Activated CD8-positive, alpha-beta memory T cell treated with anti-CD3 and anti-CD28 coated beads, Interleukin-2, amount 50 U/mL, for 4 hours (primary cell): ENCODE data around the gene ZKSCAN3.
"Not testable (repeated sequence)": the region's sequence is repeated elsewhere in the genome, so short reads cannot be mapped to it uniquely, and the experiment has no call there.

Source experiments
- DNase-seq: peaks from one replicate; pipeline ENCODE4 v3.0.0-alpha.2; 2020

The ZKSCAN3 gene

GRCh38 chr6:28349892-28350737, at the start of gene ZKSCAN3:
Gene ZKSCAN3, plus strand, starts transcription at chr6:28349947. Its CDS starts 9,640 bp downstream, at chr6:28359587.
- DNase-seq: peak; percentile 80

DNA sequence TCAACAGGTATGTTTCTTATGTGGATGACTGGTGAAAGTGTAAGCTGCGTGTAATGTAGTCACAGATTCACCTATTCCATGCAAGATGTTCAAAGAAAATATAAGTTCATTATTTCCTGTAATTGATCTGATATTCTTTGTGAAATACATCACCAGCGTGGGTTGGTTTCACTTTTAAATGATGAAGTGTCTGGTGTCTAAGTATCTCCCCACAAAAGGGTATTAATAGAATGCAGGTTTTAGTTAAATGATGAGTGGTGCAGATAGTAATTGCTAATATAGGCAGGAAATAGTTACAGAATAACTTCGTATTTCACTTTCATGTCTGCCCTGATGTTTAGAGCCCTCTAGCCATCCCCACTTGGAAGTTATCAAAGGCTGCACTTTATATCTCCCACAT, 46.2 kb upstream of the ZKSCAN3 start:
- DNase-seq: no peak

DNA sequence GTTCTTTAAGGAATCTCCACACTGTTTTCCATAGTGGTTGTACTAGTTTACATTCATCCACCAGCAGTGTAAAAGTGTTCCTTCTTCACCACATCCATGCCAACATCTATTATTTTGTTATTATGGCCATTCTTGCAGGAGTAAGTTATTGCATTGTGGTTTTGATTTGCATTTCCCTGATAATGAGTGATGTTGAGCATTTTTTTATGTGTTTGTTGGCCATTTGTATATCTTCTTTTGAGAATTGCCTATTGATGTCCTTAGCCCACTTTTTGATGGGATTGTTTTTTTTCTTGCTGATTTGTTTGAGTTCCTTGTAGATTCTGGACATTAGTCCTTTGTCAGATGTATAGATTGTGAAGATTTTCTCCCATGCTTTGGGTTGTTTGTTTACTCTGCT, 43.4 kb upstream of the ZKSCAN3 start:
- not testable (repeated sequence) for DNase-seq

DNA sequence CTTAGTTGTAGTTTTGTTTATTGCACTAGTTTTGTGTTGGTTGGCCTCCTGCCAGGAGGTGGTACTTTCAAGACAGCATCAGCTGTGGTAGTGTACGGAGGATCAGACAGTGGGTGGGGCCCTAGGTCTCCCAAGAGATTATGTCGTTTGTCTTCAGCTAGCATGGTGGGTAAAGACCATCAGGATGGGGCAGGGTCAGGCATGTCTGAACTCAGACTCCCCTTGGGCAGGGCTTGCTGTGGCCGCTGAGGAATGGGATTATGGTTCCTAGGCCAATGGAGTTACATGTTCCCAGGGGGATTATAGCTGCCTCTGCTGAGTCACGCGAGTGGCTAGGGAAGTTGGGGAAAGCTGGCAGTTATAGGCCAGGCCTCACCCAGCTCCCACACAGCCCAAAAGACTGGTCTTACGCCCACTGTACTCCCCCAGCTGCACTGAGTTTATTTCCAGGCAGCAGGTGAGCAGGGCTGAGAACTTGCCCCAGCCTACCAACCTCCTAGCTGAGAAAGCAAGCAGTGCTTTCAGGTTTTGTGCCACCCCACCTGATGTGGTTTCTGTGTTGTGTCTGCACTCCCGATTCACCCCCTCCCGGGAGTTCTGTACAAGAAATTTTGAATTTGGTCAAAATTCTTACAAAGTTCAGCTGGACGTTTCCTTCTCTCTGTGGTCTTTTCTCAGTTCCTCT, 38.5 kb upstream of the ZKSCAN3 start:
- DNase-seq: no peak

GRCh38 chr6:28312939-28313338, 36.8 kb upstream of the ZKSCAN3 start:
- DNase-seq: no peak

- no peak for DNase-seq
Measured at GRCh38 chr6:28315628-28316027, 34.1 kb upstream of the ZKSCAN3 start.

GRCh38 chr6:28317866-28318265, 31.9 kb upstream of the ZKSCAN3 start:
- not testable (repeated sequence) for DNase-seq

DNA sequence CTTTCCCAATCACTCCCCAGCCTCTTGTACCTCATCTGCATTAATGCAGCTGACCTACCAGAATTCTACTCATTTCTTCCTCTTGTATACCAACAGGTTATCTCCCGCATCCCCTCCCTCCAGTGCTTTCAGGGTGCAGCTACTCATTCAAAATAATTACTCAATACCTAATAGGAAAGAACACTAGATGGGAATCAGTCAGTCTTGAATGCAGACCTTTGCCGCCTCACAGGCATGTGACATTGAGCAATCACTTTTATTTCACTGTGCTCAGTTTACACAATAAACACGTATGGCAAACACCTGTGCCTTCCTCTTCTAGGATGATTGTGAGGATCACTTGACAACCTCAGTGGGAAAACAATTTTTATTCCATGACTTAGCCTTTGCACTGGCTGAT, 27.1 kb upstream of the ZKSCAN3 start:
- no peak for DNase-seq

GRCh38 chr6:28323813-28324424, 25.8 kb upstream of the ZKSCAN3 start:
- DNase-seq: no peak

GRCh38 chr6:28326371-28326948, 23.3 kb upstream of the ZKSCAN3 start:
- DNase-seq: no peak

DNA sequence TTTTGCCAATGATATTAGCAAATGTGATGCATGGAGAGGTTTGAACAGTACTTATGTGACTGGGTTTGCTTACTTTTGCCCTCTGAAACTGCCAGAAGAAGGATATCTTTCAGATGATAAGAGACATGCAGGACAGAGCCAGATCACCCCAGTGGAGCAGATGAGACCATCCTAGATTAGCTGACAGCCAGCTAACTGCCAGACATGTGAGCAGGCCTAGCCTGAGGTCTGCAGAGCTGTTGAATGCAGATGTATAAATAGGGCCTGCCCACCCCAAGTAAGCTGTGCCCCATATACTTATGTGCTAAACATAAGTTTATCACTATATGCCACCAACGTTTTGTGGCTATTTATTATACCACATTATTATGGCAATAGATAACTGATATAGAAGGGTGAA, 19.7 kb upstream of the ZKSCAN3 start:
- no peak for DNase-seq

DNA sequence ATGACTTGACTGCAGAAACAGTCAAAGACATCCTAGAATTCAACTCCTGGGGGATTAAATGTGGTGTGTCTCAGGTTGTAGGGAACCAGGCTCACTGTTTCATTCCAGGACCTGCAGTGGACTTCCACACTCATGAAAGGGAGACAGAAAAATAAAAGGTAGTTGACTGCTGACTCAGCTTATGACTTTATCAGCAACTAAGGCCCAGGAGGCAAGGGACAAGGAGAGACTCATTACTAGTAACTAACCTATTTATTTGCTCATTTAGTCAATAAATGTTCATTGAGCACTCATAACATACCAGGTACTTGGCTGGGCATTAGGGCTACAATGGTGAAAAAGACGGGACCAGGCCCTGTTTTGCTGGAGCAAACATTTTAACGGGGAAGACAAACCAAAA, 16.7 kb upstream of the ZKSCAN3 start:
- DNase-seq: no peak

- DNase-seq: no peak
Measured at GRCh38 chr6:28333599-28334018, 16.1 kb upstream of the ZKSCAN3 start.

DNA sequence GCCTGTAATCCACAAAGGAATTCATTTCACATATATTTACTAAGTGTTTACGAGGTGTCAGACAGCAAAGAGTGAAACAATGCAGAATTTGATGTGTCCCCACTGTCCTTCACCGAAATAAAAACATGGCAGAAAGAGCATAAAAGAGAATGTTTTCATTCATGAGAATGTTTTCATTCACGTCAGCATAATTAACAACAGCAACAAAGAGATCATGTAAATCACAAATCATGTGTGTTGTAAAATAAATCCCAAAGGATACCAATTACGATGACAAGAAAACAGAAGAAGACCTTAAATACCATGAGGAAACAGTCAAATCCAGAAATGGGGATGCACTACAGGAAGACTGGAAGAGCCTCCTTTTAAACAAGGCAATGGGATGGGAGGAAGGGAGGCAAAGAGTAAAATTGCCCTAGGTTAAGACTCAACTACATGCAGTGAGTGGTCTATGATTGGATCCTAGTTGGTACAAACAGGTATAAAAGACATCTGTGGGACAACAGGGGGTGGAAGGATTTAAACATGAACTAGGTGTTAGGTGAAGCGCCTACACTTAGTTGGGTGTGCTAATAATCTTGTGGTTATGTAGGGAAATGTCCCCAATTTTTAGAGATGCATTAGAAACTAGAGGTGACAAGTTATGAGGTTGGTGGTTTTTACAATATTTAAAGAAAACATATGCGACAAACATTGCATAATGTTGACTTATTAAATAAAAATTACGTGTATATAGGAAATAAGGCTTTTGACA, 15.3 kb upstream of the ZKSCAN3 start:
- DNase-seq: no peak

- no peak for DNase-seq
Measured at GRCh38 chr6:28335040-28335563, 14.6 kb upstream of the ZKSCAN3 start.

GRCh38 chr6:28335564-28336283, 14.0 kb upstream of the ZKSCAN3 start, which contains the start of gene ZSCAN31:
Gene ZSCAN31, minus strand, starts transcription at chr6:28336148. Its CDS starts 6,465 bp downstream, at chr6:28329683.
- peak; percentile 76 for DNase-seq

- no peak for DNase-seq
Measured at GRCh38 chr6:28336284-28337120, 13.2 kb upstream of the ZKSCAN3 start.

DNA sequence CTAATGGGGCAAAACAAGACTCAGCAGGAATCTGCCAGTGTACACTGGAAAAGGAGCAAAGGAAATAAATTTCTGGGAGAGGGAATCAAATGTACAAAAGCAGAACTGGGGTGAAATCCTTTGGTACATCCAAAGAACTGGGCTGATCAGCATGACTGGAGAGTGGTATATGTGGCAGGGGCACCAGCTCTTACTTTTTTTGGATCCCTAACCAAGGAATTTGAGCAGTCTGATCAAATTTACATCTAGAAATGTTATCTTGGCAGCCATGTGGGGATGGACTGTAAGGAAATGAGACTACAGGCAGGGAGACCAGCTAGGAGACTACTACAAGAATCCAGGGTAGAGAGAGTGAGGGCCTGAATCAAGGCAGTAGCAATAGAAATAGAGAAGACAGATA, 12.6 kb upstream of the ZKSCAN3 start:
- DNase-seq: no peak

DNA sequence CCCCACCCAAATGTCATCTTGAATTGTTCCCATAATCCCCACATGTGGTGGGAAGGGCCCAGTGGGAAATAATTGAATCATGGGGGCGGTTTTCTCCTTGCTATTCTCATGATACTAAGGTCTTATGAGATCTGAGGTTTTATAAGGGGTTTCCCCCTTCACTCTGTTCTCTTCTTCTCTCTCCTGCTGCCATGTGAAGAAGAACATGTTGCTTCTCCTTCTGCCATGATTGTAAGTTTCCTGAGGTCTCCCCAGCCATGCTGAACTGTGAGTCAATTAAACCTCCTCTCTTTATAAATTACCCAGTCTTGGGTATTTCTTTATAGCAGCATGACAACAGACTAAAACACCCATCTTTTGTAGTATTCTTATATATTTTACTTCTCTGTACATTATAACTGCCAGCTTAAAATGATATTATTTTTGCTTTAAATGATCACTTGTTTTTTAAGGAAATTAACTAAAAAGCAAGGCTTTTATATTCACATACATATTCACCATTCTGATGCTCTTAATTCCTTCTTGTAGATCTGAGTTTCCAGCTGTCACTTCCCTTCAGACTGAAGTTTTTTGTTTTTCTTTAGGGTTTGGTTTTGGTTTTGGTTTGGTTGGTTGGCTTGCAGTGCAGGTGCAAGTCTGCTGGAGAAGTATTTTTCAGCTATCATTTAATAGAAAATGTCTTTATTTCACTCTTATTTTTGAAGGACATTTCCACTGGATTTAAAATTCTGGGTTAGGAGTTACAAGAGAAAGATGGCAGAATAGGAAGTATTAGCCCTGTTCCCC, 9.2 kb upstream of the ZKSCAN3 start:
- DNase-seq: no peak
